PC-3 (cell line): Measurements from ENCODE around the gene LRRC75A. TPM values are rescaled to one million over a fixed set of nuclear protein-coding genes. Genes with fewer than 3 reads are reported as not detected.

Source experiments
- ATAC-seq: fragments of 200-7000 bp; cut with Tn5 transposase; 2 replicates; pipeline ENCODE4 v1.9.1; 2020; ENCODE audit warnings: mild to moderate bottlenecking, moderate library complexity
- BruUV-seq: library from RNA; stranded (reverse); fragments of 400-500 nt; replicated peaks from 2 replicates; lab custom pipeline; 2021; lab: Mats Ljungman, UMichigan
- CTCF ChIA-PET: fragments of 300-600 bp; sonication (Branson Sonifier 250); formaldehyde crosslinking; loops from one replicate; lab custom pipeline; 2022; ENCODE audit warnings: antibody characterized with exemption; lab: Charles Lee
- POLR2A ChIA-PET: fragments of 300-600 bp; sonication (Branson Sonifier 250); formaldehyde crosslinking; loops from one replicate; lab custom pipeline; 2022; ENCODE audit warnings: antibody characterized with exemption; ENCODE audit not compliant: unreplicated experiment; lab: Charles Lee
- DNase-seq: peaks from one replicate; pipeline ENCODE4 v3.0.0-alpha.2; 2015
- H2AFZ ChIP-seq: fragments of 300-600 bp; sonication (generic); 2 replicates; pipeline ENCODE4 v1.6.0; 2016; ENCODE audit warnings: antibody characterized with exemption, low read length
- H3F3A ChIP-seq: fragments of 300-600 bp; sonication (generic); one replicate; pipeline ENCODE4 v1.6.0; 2017; ENCODE audit warnings: antibody characterized with exemption, low read length, control low read depth, mild to moderate bottlenecking; ENCODE audit not compliant: unreplicated experiment
- H3K27ac ChIP-seq: fragments of 300-600 bp; sonication (generic); 2 replicates; pipeline ENCODE4 v1.5.1; 2016; ENCODE audit warnings: mild to moderate bottlenecking, low read length
- H3K27me3 ChIP-seq: fragments of 300-600 bp; sonication (generic); 2 replicates; pipeline ENCODE4 v1.6.1; 2016; ENCODE audit warnings: low read length, mixed read lengths
- H3K36me3 ChIP-seq: fragments of 300-600 bp; sonication (generic); 2 replicates; pipeline ENCODE4 v1.6.1; 2016; ENCODE audit warnings: low read depth, mixed run types, low read length, mixed read lengths
- H3K4me1 ChIP-seq: fragments of 300-600 bp; sonication (generic); 2 replicates; pipeline ENCODE4 v1.5.1; 2016; ENCODE audit warnings: low read length; ENCODE audit not compliant: insufficient read depth
- H3K4me2 ChIP-seq: fragments of 300-600 bp; sonication (generic); 2 replicates; pipeline ENCODE4 v1.6.0; 2016; ENCODE audit warnings: low read length
- H3K4me3 ChIP-seq: fragments of 300-600 bp; sonication (generic); 2 replicates; pipeline ENCODE4 v1.5.1; 2016; ENCODE audit warnings: mild to moderate bottlenecking, low read length, mixed read lengths
- H3K79me2 ChIP-seq: fragments of 300-600 bp; sonication (generic); 2 replicates; pipeline ENCODE4 v1.6.1; 2017; ENCODE audit warnings: low read length, mixed read lengths
- H3K9ac ChIP-seq: fragments of 300-600 bp; sonication (generic); 2 replicates; pipeline ENCODE4 v1.6.0; 2016; ENCODE audit warnings: mild to moderate bottlenecking, low read length
- H3K9me2 ChIP-seq: fragments of 300-600 bp; sonication (generic); replicated peaks from 2 replicates; pipeline ENCODE4 v1.6.1; 2016; ENCODE audit warnings: mixed run types, low read length, mixed read lengths
- H3K9me3 ChIP-seq: fragments of 300-600 bp; sonication (generic); 2 replicates; pipeline ENCODE4 v1.6.1; 2016; ENCODE audit warnings: low read length, mixed read lengths
- H4K20me1 ChIP-seq: fragments of 300-600 bp; sonication (generic); 2 replicates; pipeline ENCODE4 v1.6.1; 2016; ENCODE audit warnings: low read length, mixed read lengths
- CTCF ChIP-seq: fragments of 300-600 bp; sonication (generic); conservative IDR thresholded peaks from 2 replicates; pipeline ENCODE4 v1.5.1; 2017; ENCODE audit warnings: antibody characterized with exemption, low read depth, mild to moderate bottlenecking, low read length
- EZH2 ChIP-seq: fragments of 300-600 bp; sonication (generic); IDR thresholded peaks from one replicate; pipeline ENCODE4 v1.6.1; 2017; ENCODE audit warnings: antibody characterized with exemption, mild to moderate bottlenecking, low read length; ENCODE audit not compliant: unreplicated experiment
- EZH2phosphoT487 ChIP-seq: fragments of 300-600 bp; sonication (generic); IDR thresholded peaks from 2 replicates; pipeline ENCODE4 v1.6.1; 2018; ENCODE audit warnings: mild to moderate bottlenecking, antibody characterized with exemption, low read length, borderline replicate concordance
- intact Hi-C: fragments of 100-400 bp; cut with micrococcal nuclease; formaldehyde crosslinking; loops from 2 replicates; pipeline ENCODE4 v1.9.0; 2023
- total RNA-seq: library from RNA; depleted of rRNA; stranded (reverse); fragments of >200 nt; gene quantifications from 2 replicates; pipeline ENCODE4 v1.2.3, GENCODE V29; 2014

LRRC75A gene
- total RNA-seq, 1 experiment from 2014 or later, result 15.8 TPM

GRCh38 chr17:16459271-16459670, 32.7 kb downstream of the LRRC75A start:
- Histone ChIP-seq H3K9ac (no peak overlapping the region), H4K20me1 (no peaks in the 10 kb centered on the region), H3K79me2 (no peaks in the 10 kb centered on the region), H2AFZ (no peak overlapping the region), H3F3A (no peaks in the 10 kb centered on the region), H3K27ac (no peak overlapping the region), H3K9me2 (no peaks in the 10 kb centered on the region), H3K9me3 (no peaks in the 10 kb centered on the region), H3K36me3 (no peaks in the 10 kb centered on the region), H3K4me3 (no peak overlapping the region), H3K27me3 (no peaks in the 10 kb centered on the region), H3K4me1 (no peaks in the 10 kb centered on the region), H3K4me2 (no peak overlapping the region)
- POLR2A ChIA-PET, result no interaction called here
- no peak for ATAC-seq
- BruUV-seq, result no TSS peak
- TF ChIP-seq CTCF, result no peak
- no peak for TF ChIP-seq EZH2phosphoT487
- TF ChIP-seq EZH2, result no peak
- intact Hi-C loops, result no loop called here
- DNase-seq, result no peak
- CTCF ChIA-PET, result no interaction called here

- H3K79me2 ChIP-seq, result no peaks in the 10 kb centered on the region
- no peaks in the 10 kb centered on the region for H3K4me1 ChIP-seq
- POLR2A ChIA-PET, result no interaction called here
- H4K20me1 ChIP-seq, result no peaks in the 10 kb centered on the region
- no peaks in the 10 kb centered on the region for H3K27me3 ChIP-seq
- H3K9me2 ChIP-seq, result no peaks in the 10 kb centered on the region
- ATAC-seq, result no peak
- no peaks in the 10 kb centered on the region for H3F3A ChIP-seq
- H3K9ac ChIP-seq, result no peak overlapping the region
- no peak overlapping the region for H2AFZ ChIP-seq
- no peak overlapping the region for H3K4me3 ChIP-seq
- no peaks in the 10 kb centered on the region for H3K9me3 ChIP-seq
- intact Hi-C loops, result no loop called here
- no TSS peak for BruUV-seq
- no peak overlapping the region for H3K27ac ChIP-seq
- H3K4me2 ChIP-seq, result no peak overlapping the region
- CTCF ChIA-PET, result no interaction called here
- no peak for TF ChIP-seq EZH2
- no peak for TF ChIP-seq CTCF
- no peak for TF ChIP-seq EZH2phosphoT487
- no peak for DNase-seq
- H3K36me3 ChIP-seq, result no peaks in the 10 kb centered on the region
Observed at GRCh38 chr17:16456742-16457316, 35.2 kb downstream of the LRRC75A start.

GRCh38 chr17:16455997-16456741, 35.8 kb downstream of the LRRC75A start:
- no peaks in the 10 kb centered on the region for H3F3A ChIP-seq
- H3K36me3 ChIP-seq, result no peaks in the 10 kb centered on the region
- no peaks in the 10 kb centered on the region for H3K27me3 ChIP-seq
- intact Hi-C loops, result no loop called here
- H3K79me2 ChIP-seq, result no peaks in the 10 kb centered on the region
- ChIA-PET POLR2A (no interaction called here), CTCF (no interaction called here)
- H3K9me3 ChIP-seq, result no peaks in the 10 kb centered on the region
- DNase-seq (no peak), ATAC-seq (no peak)
- no peak overlapping the region for H2AFZ ChIP-seq
- BruUV-seq, result no TSS peak
- no peak overlapping the region for H3K9ac ChIP-seq
- TF ChIP-seq EZH2 (no peak), EZH2phosphoT487 (no peak), CTCF (no peak)
- no peak overlapping the region for H3K4me2 ChIP-seq
- H3K4me1 ChIP-seq, result no peaks in the 10 kb centered on the region
- no peaks in the 10 kb centered on the region for H4K20me1 ChIP-seq
- no peak overlapping the region for H3K27ac ChIP-seq
- no peaks in the 10 kb centered on the region for H3K9me2 ChIP-seq
- no peak overlapping the region for H3K4me3 ChIP-seq
